ENCODE results near the gene C1QB. TPM values are rescaled to one million over a fixed set of nuclear protein-coding genes. Genes with fewer than 3 reads are reported as not detected.

Gene C1QB
- total and polyA plus RNA-seq, 4 donors: 93.9 to 335 (median 143) TPM

DNA sequence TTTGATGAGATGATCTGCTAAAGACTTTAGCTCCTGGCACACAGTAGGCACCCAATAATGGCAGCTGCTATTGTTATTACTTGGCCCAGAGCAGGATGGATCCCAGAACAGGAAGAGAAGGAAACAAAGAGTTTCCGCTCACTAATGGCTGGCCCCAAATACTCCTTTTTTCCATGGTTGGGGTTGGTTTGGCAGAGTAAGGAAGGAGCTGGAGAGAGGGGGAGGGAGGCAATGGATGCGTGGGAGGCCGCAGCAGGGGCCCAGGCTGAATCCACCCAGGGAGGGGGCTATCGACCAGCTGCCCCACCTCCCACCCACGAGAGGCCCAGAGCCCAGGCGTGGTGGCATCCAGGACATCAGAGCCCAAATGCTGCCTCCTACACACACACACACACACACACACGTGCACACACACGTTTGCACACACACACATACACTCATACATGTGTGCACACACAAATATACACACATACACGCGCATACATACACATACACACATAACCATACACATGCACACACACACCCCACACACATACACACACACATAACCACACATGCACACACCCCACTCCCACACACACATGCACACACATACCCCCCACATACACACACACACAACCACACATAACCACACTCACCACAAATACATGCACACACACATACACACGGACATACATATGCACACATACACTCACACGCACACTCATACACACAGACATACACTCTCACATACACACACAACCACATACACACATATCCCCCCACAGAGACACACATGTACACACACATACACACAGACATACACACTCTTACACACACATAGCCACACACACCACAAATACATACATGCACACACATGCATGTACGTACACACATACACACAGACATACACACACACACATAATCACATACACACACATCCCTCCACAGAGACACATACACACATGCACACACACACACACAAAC lies 25.2 kb downstream of the C1QB start:
- WGBS: 85% methylated on average over 13 of the region's 13 CpGs
- no peaks in the 10 kb centered on the region for H3K9me3 ChIP-seq (ENCODE audit: control insufficient read depth in 4 of 4, low read length in 3 of 4)
- no peak for DNase-seq (ENCODE audit: low spot score)
- H3K27me3 ChIP-seq (ENCODE audit: control insufficient read depth in 4 of 4, insufficient read depth in 4 of 4, low read length in 3 of 4): peaks cover 0 to 4% (median 1%) of the 10 kb centered on the region in 4 donors
- H3K27ac ChIP-seq (ENCODE audit: low read depth in 1 of 2, low read length in 2 of 2): no peak overlapping the region
- H3K4me3 ChIP-seq (ENCODE audit: low read depth in 1 of 3, low read length in 3 of 3): no peak overlapping the region
- H3K4me1 ChIP-seq (ENCODE audit: control insufficient read depth in 4 of 4, insufficient read depth in 4 of 4, low read length in 3 of 4): no peaks in the 10 kb centered on the region
- no peak for TF ChIP-seq HNF4G (IDR thresholded peaks at IDR 0.05)
- no peak for TF ChIP-seq TAF1 (conservative IDR thresholded peaks at IDR 0.05)
- TF ChIP-seq JUND (IDR thresholded peaks at IDR 0.05): no peak
- TF ChIP-seq, protein P1, sequence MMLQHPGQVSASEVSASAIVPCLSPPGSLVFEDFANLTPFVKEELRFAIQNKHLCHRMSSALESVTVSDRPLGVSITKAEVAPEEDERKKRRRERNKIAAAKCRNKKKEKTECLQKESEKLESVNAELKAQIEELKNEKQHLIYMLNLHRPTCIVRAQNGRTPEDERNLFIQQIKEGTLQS (IDR thresholded peaks at IDR 0.05): no peak
- TF ChIP-seq RAD21 (IDR thresholded peaks at IDR 0.05): no peak
- TF ChIP-seq EGR1 (IDR thresholded peaks at IDR 0.05; ENCODE audit: low read depth in 2 of 2): no peak
- no peak for TF ChIP-seq FOXA1 (IDR thresholded peaks at IDR 0.05)
- TF ChIP-seq RXRA (IDR thresholded peaks at IDR 0.05): no peak
- TF ChIP-seq NR2F2 (IDR thresholded peaks at IDR 0.05): no peak
- TF ChIP-seq, protein P2, sequence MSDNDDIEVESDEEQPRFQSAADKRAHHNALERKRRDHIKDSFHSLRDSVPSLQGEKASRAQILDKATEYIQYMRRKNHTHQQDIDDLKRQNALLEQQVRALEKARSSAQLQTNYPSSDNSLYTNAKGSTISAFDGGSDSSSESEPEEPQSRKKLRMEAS (IDR thresholded peaks at IDR 0.05): no peak
- TF ChIP-seq GABPA (IDR thresholded peaks at IDR 0.05 in 1 of 2, conservative IDR thresholded peaks at IDR 0.05 in 1 of 2): no peak
- TF ChIP-seq, protein P3, sequence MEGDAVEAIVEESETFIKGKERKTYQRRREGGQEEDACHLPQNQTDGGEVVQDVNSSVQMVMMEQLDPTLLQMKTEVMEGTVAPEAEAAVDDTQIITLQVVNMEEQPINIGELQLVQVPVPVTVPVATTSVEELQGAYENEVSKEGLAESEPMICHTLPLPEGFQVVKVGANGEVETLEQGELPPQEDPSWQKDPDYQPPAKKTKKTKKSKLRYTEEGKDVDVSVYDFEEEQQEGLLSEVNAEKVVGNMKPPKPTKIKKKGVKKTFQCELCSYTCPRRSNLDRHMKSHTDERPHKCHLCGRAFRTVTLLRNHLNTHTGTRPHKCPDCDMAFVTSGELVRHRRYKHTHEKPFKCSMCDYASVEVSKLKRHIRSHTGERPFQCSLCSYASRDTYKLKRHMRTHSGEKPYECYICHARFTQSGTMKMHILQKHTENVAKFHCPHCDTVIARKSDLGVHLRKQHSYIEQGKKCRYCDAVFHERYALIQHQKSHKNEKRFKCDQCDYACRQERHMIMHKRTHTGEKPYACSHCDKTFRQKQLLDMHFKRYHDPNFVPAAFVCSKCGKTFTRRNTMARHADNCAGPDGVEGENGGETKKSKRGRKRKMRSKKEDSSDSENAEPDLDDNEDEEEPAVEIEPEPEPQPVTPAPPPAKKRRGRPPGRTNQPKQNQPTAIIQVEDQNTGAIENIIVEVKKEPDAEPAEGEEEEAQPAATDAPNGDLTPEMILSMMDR (IDR thresholded peaks at IDR 0.05; ENCODE audit: low read depth, low read length, missing input control): no peak
- TF ChIP-seq, protein P4, sequence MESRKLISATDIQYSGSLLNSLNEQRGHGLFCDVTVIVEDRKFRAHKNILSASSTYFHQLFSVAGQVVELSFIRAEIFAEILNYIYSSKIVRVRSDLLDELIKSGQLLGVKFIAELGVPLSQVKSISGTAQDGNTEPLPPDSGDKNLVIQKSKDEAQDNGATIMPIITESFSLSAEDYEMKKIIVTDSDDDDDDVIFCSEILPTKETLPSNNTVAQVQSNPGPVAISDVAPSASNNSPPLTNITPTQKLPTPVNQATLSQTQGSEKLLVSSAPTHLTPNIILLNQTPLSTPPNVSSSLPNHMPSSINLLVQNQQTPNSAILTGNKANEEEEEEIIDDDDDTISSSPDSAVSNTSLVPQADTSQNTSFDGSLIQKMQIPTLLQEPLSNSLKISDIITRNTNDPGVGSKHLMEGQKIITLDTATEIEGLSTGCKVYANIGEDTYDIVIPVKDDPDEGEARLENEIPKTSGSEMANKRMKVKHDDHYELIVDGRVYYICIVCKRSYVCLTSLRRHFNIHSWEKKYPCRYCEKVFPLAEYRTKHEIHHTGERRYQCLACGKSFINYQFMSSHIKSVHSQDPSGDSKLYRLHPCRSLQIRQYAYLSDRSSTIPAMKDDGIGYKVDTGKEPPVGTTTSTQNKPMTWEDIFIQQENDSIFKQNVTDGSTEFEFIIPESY (IDR thresholded peaks at IDR 0.05): no peak
- TF ChIP-seq SP1 (IDR thresholded peaks at IDR 0.05): no peak
- TF ChIP-seq, protein P5, sequence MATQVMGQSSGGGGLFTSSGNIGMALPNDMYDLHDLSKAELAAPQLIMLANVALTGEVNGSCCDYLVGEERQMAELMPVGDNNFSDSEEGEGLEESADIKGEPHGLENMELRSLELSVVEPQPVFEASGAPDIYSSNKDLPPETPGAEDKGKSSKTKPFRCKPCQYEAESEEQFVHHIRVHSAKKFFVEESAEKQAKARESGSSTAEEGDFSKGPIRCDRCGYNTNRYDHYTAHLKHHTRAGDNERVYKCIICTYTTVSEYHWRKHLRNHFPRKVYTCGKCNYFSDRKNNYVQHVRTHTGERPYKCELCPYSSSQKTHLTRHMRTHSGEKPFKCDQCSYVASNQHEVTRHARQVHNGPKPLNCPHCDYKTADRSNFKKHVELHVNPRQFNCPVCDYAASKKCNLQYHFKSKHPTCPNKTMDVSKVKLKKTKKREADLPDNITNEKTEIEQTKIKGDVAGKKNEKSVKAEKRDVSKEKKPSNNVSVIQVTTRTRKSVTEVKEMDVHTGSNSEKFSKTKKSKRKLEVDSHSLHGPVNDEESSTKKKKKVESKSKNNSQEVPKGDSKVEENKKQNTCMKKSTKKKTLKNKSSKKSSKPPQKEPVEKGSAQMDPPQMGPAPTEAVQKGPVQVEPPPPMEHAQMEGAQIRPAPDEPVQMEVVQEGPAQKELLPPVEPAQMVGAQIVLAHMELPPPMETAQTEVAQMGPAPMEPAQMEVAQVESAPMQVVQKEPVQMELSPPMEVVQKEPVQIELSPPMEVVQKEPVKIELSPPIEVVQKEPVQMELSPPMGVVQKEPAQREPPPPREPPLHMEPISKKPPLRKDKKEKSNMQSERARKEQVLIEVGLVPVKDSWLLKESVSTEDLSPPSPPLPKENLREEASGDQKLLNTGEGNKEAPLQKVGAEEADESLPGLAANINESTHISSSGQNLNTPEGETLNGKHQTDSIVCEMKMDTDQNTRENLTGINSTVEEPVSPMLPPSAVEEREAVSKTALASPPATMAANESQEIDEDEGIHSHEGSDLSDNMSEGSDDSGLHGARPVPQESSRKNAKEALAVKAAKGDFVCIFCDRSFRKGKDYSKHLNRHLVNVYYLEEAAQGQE (IDR thresholded peaks at IDR 0.05): no peak
- TF ChIP-seq YY1 (IDR thresholded peaks at IDR 0.05): no peak
- no peaks in the 10 kb centered on the region for H3K36me3 ChIP-seq (ENCODE audit: control insufficient read depth in 4 of 4, insufficient read depth in 3 of 4, low read depth in 1 of 4, low read length in 3 of 4)
- no peak overlapping the region for H3K9ac ChIP-seq (ENCODE audit: low read depth in 1 of 2, low read length in 2 of 2)

All from liver (tissue), 9 donors.